NCI-H748 treated with DMSO at 0.1 percent for 48 hours (cell line): ENCODE measurements around the gene MCF2L.
"Not testable (repeated sequence)": the region's sequence is repeated elsewhere in the genome, so short reads cannot be mapped to it uniquely, and the experiment has no call there.

Source experiments
- DNase-seq: peaks from one replicate; lab custom pipeline; 2025; lab: John Stamatoyannopoulos, UW

Gene MCF2L

GRCh38 chr13:113096745-113097305, 127.8 kb downstream of the MCF2L start:
- DNase-seq, result no peak

GRCh38 chr13:113097651-113098050, 128.6 kb downstream of the MCF2L start:
- no peak for DNase-seq

- no peak for DNase-seq
Measured at GRCh38 chr13:113098162-113098732, 129.2 kb downstream of the MCF2L start.

- DNase-seq, result no peak
Measured at GRCh38 chr13:113099142-113099541, 130.1 kb downstream of the MCF2L start.

- DNase-seq, result not testable (repeated sequence)
Measured at GRCh38 chr13:113102302-113102701, 133.3 kb downstream of the MCF2L start.

GRCh38 chr13:113102727-113103126, 133.7 kb downstream of the MCF2L start:
- DNase-seq, result no peak

- no peak for DNase-seq
Measured at GRCh38 chr13:113103646-113104045, 134.6 kb downstream of the MCF2L start.

- DNase-seq, result no peak
Measured at GRCh38 chr13:113105032-113105920, 136.3 kb downstream of the MCF2L start, which contains the start of gene F7. TSS of gene F7 (plus strand) at chr13:113105791. CDS start at chr13:113105842, 51 bp downstream.

GRCh38 chr13:113105921-113106452, 137.0 kb downstream of the MCF2L start:
- DNase-seq, result no peak

- DNase-seq, result no peak
Measured at GRCh38 chr13:113106711-113107351, 137.8 kb downstream of the MCF2L start.

- not testable (repeated sequence) for DNase-seq
Measured at GRCh38 chr13:113108521-113108920, 139.5 kb downstream of the MCF2L start.

GRCh38 chr13:113109151-113110047, 140.4 kb downstream of the MCF2L start:
- no peak for DNase-seq

- DNase-seq, result no peak
Measured at GRCh38 chr13:113110048-113110851, 141.2 kb downstream of the MCF2L start.

- no peak for DNase-seq
Measured at GRCh38 chr13:113110852-113111315, 141.9 kb downstream of the MCF2L start.

GRCh38 chr13:113111821-113112220, 142.8 kb downstream of the MCF2L start:
- not testable (repeated sequence) for DNase-seq

GRCh38 chr13:113112475-113112874, 143.5 kb downstream of the MCF2L start:
- not testable (repeated sequence) for DNase-seq

GRCh38 chr13:113112893-113113845, 144.2 kb downstream of the MCF2L start:
- DNase-seq, result no peak

- DNase-seq, result no peak
Measured at GRCh38 chr13:113113846-113114271, 144.8 kb downstream of the MCF2L start.
